HEK293 (cell line): ENCODE results near the gene PTGER3.

Source experiments
- CTCF ChIA-PET: fragments of 350-600 bp; formaldehyde crosslinking; extraction: SDS; loops from one replicate; lab custom pipeline; 2021; ENCODE audit warnings: antibody characterized with exemption; lab: Yijun Ruan, JAX
- POLR2A ChIA-PET: fragments of 300-600 bp; formaldehyde crosslinking; extraction: SDS; loops from one replicate; lab custom pipeline; 2020; ENCODE audit warnings: antibody characterized with exemption, inconsistent platforms; lab: Yijun Ruan, JAX
- H3K27ac ChIP-seq: fragments of 200-500 bp; sonication (Bioruptor generic); 2 replicates; pipeline ENCODE4 v1.5.1; 2014; ENCODE audit warnings: low read depth, low read length, control low read depth, inconsistent platforms; ENCODE audit errors: extremely low read depth
- H3K36me3 ChIP-seq, 2 experiments: fragments of 200-500 bp in 1 of 2; sonication (Bioruptor generic) in 1 of 2; 1 replicate in 1 of 2; 2 replicates in 1 of 2; pipeline ENCODE4 v1.5.1; 2014 to 2017; ENCODE audit warnings: inconsistent platforms in 2 of 2, low read length in 2 of 2; ENCODE audit not compliant: control insufficient read depth in 2 of 2, insufficient read depth in 1 of 2
- H3K4me1 ChIP-seq: fragments of 200-500 bp; sonication (Bioruptor generic); 2 replicates; pipeline ENCODE4 v1.5.1; 2014; ENCODE audit warnings: mild to moderate bottlenecking, low read length, inconsistent platforms; ENCODE audit not compliant: control insufficient read depth, insufficient read depth
- H3K4me3 ChIP-seq: 2 replicates; pipeline ENCODE4 v1.5.1; 2011; ENCODE audit warnings: low read depth, mild to moderate bottlenecking, control low read depth, low read length, moderate library complexity
- H3K9me3 ChIP-seq: fragments of 200-500 bp; sonication (Bioruptor generic); 2 replicates; pipeline ENCODE4 v1.5.1; 2014; ENCODE audit warnings: low read depth, low read length, inconsistent platforms; ENCODE audit not compliant: control insufficient read depth, insufficient read depth
- PATZ1 ChIP-seq: fragments of 450-650 bp; formaldehyde crosslinking; IDR thresholded peaks from 2 replicates; pipeline ENCODE4 v1.5.1; 2016; ENCODE audit warnings: missing biosample characterization, missing genetic modification characterization
- SP2 ChIP-seq: fragments of 450-650 bp; formaldehyde crosslinking; IDR thresholded peaks from 2 replicates; pipeline ENCODE4 v1.5.1; 2016; ENCODE audit warnings: missing biosample characterization, missing genetic modification characterization
- ZBTB49 ChIP-seq: fragments of 450-650 bp; formaldehyde crosslinking; IDR thresholded peaks from 2 replicates; pipeline ENCODE4 v1.5.1; 2016; ENCODE audit warnings: missing biosample characterization, missing genetic modification characterization, low read depth
- ZBTB6 ChIP-seq: fragments of 450-650 bp; formaldehyde crosslinking; IDR thresholded peaks from 2 replicates; pipeline ENCODE4 v1.5.1; 2017; ENCODE audit warnings: missing biosample characterization, missing genetic modification characterization
- ZNF133 ChIP-seq: fragments of 450-650 bp; formaldehyde crosslinking; IDR thresholded peaks from 2 replicates; pipeline ENCODE4 v1.5.1; 2016; ENCODE audit warnings: missing biosample characterization, missing genetic modification characterization
- ZNF138 ChIP-seq: fragments of 450-650 bp; formaldehyde crosslinking; IDR thresholded peaks from 2 replicates; pipeline ENCODE4 v1.5.1; 2016; ENCODE audit warnings: missing biosample characterization, missing genetic modification characterization, borderline replicate concordance
- ZNF214 ChIP-seq: fragments of 450-650 bp; formaldehyde crosslinking; IDR thresholded peaks from 2 replicates; pipeline ENCODE4 v1.5.1; 2017; ENCODE audit warnings: missing biosample characterization, mild to moderate bottlenecking, missing genetic modification characterization, borderline replicate concordance
- ZNF23 ChIP-seq: fragments of 450-650 bp; formaldehyde crosslinking; IDR thresholded peaks from 2 replicates; pipeline ENCODE4 v1.5.1; 2016; ENCODE audit warnings: missing biosample characterization, missing genetic modification characterization, borderline replicate concordance
- ZNF280D ChIP-seq: fragments of 450-650 bp; formaldehyde crosslinking; IDR thresholded peaks from 2 replicates; pipeline ENCODE4 v1.5.1; 2016; ENCODE audit warnings: missing biosample characterization, missing genetic modification characterization
- ZNF37A ChIP-seq: fragments of 450-650 bp; IDR thresholded peaks from 2 replicates; pipeline ENCODE4 v1.5.1; 2018; ENCODE audit warnings: missing biosample characterization, missing genetic modification characterization
- ZNF449 ChIP-seq: fragments of 450-650 bp; formaldehyde crosslinking; IDR thresholded peaks from 2 replicates; pipeline ENCODE4 v1.5.1; 2017; ENCODE audit warnings: missing biosample characterization, mild to moderate bottlenecking, missing genetic modification characterization, moderate library complexity
- ZNF704 ChIP-seq: fragments of 450-650 bp; formaldehyde crosslinking; IDR thresholded peaks from 2 replicates; pipeline ENCODE4 v1.5.1; 2016; ENCODE audit warnings: missing biosample characterization, missing genetic modification characterization
- ZNF843 ChIP-seq: fragments of 450-650 bp; formaldehyde crosslinking; IDR thresholded peaks from 2 replicates; pipeline ENCODE4 v1.5.1; 2016; ENCODE audit warnings: missing biosample characterization, missing genetic modification characterization
- ZSCAN30 ChIP-seq: fragments of 450-650 bp; IDR thresholded peaks from 2 replicates; pipeline ENCODE4 v1.5.1; 2018; ENCODE audit warnings: missing biosample characterization, mild to moderate bottlenecking, missing genetic modification characterization, moderate library complexity
- ZSCAN5A ChIP-seq: fragments of 450-650 bp; formaldehyde crosslinking; IDR thresholded peaks from 2 replicates; pipeline ENCODE4 v1.5.1; 2016; ENCODE audit warnings: missing biosample characterization, missing genetic modification characterization

Gene PTGER3

GRCh38 chr1:71087060-71087459 lies 39.4 kb upstream of the PTGER3 start:
- no peaks in the 10 kb centered on the region for H3K9me3 ChIP-seq
- no peak for TF ChIP-seq ZNF449 (tag by site-specific recombination)
- TF ChIP-seq SP2 (tag by site-specific recombination): no peak
- no peak for TF ChIP-seq ZNF37A
- TF ChIP-seq ZBTB6: no peak
- TF ChIP-seq ZBTB49 (tag by site-specific recombination): no peak
- TF ChIP-seq ZNF704 (tag by site-specific recombination): no peak
- no peak for TF ChIP-seq ZNF133 (tag by site-specific recombination)
- no peak for TF ChIP-seq ZNF280D (tag by site-specific recombination)
- no peaks in the 10 kb centered on the region for H3K4me1 ChIP-seq
- H3K36me3 ChIP-seq: no peaks in the 10 kb centered on the region
- ChIA-PET CTCF (interaction anchor here (0.7 kb wide), 2 partner anchors 10 to 350 kb away, joined by 3 read pairs; no protein-coding TSS in a partner anchor), POLR2A (no interaction called here)
- no peak overlapping the region for H3K27ac ChIP-seq
- H3K4me3 ChIP-seq: no peak overlapping the region

- no peak overlapping the region for H3K27ac ChIP-seq
- H3K4me3 ChIP-seq: no peak overlapping the region
- ChIA-PET CTCF (interaction anchor here (0.7 kb wide), 1 partner anchor 350 kb away, joined by 3 read pairs; no protein-coding TSS in a partner anchor), POLR2A (no interaction called here)
- no peak for TF ChIP-seq ZNF23 (tag by site-specific recombination)
- no peak for TF ChIP-seq ZNF138 (tag by site-specific recombination)
- no peak for TF ChIP-seq ZNF449 (tag by site-specific recombination)
- TF ChIP-seq PATZ1: no peak
- no peak for TF ChIP-seq ZNF843 (tag by site-specific recombination)
- TF ChIP-seq ZNF214: no peak
- no peak for TF ChIP-seq ZSCAN30 (tag by site-specific recombination)
- no peak for TF ChIP-seq ZSCAN5A (tag by site-specific recombination)
- no peaks in the 10 kb centered on the region for H3K4me1 ChIP-seq
- H3K9me3 ChIP-seq: no peaks in the 10 kb centered on the region
- no peaks in the 10 kb centered on the region for H3K36me3 ChIP-seq
These were observed 38.7 kb upstream of the PTGER3 start for GRCh38 chr1:71086331-71086730.
